ENCODE results near the gene ISYNA1. TPM values are rescaled to one million over a fixed set of nuclear protein-coding genes. Genes with fewer than 3 reads are reported as not detected.

Gene ISYNA1
- total RNA-seq, 1 donor from 2014 or later, result 178 TPM

DNA sequence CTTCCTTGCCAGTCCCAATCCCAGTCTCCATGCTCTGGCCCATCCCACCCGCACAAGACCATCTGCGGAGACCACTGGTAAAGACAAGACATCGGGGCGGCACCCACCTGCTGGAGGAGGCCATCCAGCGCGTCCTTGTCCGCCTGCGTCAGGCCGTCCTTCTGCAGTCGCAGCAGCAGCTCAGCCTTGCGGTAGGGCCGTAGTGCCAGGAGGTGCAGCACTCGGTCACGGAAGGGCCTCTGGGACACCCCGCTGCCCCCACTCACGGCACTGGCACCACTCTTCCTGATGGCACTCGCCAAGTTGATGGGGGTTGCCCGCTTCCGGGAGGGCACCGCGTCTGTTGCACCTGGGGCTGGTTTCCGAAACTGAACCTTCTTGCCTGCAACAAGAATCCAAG, 23.5 kb upstream of the ISYNA1 start:
- H3K4me1 Mint-ChIP-seq (ENCODE audit: unreplicated experiment), result peaks cover 52% of the 10 kb centered on the region
- H3K36me3 Mint-ChIP-seq (ENCODE audit: unreplicated experiment), result peaks cover 7% of the 10 kb centered on the region
- no peak overlapping the region for H3K4me3 Mint-ChIP-seq (ENCODE audit: unreplicated experiment)
- H3K27me3 Mint-ChIP-seq (ENCODE audit: unreplicated experiment), result no peaks in the 10 kb centered on the region
- peak overlapping the region; percentile 23 for H3K27ac Mint-ChIP-seq (ENCODE audit: unreplicated experiment)
- DNase-seq (ENCODE audit: extremely low spot score, unreplicated experiment), result no peak
- H3K9me3 Mint-ChIP-seq (ENCODE audit: unreplicated experiment), result no peaks in the 10 kb centered on the region
- TF ChIP-seq, protein P1, sequence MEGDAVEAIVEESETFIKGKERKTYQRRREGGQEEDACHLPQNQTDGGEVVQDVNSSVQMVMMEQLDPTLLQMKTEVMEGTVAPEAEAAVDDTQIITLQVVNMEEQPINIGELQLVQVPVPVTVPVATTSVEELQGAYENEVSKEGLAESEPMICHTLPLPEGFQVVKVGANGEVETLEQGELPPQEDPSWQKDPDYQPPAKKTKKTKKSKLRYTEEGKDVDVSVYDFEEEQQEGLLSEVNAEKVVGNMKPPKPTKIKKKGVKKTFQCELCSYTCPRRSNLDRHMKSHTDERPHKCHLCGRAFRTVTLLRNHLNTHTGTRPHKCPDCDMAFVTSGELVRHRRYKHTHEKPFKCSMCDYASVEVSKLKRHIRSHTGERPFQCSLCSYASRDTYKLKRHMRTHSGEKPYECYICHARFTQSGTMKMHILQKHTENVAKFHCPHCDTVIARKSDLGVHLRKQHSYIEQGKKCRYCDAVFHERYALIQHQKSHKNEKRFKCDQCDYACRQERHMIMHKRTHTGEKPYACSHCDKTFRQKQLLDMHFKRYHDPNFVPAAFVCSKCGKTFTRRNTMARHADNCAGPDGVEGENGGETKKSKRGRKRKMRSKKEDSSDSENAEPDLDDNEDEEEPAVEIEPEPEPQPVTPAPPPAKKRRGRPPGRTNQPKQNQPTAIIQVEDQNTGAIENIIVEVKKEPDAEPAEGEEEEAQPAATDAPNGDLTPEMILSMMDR (IDR thresholded peaks at IDR 0.05), result no peak

DNA sequence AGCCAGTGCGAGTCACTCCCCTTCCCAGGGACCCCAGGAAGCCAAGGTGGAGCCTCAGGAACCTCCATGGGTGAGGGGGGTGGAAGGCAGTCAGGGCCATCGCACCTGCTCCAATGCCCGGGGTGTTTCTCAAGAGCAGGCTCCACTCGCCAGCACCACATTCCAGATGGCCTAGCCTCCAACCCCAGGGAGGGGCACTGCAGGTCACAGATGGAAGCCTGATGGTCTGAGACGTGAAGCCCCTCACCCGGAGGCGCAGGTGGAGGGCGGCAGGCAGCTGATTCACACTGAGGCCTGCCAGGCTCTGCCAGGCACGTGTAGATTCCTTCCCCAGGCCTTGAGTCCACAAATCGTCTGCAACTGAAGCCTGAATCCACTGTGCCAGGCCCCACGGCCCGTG, 23.0 kb upstream of the ISYNA1 start:
- no peak for DNase-seq (ENCODE audit: extremely low spot score, unreplicated experiment)
- Mint-ChIP-seq H3K36me3 (ENCODE audit: unreplicated experiment) (peaks cover 13% of the 10 kb centered on the region), H3K4me3 (ENCODE audit: unreplicated experiment) (no peak overlapping the region), H3K4me1 (ENCODE audit: unreplicated experiment) (peaks cover 55% of the 10 kb centered on the region), H3K27me3 (ENCODE audit: unreplicated experiment) (no peaks in the 10 kb centered on the region), H3K9me3 (ENCODE audit: unreplicated experiment) (no peaks in the 10 kb centered on the region), H3K27ac (ENCODE audit: unreplicated experiment) (peak overlapping the region; percentile 91)
- TF ChIP-seq, protein P1 (IDR thresholded peaks at IDR 0.05), result no peak

DNA sequence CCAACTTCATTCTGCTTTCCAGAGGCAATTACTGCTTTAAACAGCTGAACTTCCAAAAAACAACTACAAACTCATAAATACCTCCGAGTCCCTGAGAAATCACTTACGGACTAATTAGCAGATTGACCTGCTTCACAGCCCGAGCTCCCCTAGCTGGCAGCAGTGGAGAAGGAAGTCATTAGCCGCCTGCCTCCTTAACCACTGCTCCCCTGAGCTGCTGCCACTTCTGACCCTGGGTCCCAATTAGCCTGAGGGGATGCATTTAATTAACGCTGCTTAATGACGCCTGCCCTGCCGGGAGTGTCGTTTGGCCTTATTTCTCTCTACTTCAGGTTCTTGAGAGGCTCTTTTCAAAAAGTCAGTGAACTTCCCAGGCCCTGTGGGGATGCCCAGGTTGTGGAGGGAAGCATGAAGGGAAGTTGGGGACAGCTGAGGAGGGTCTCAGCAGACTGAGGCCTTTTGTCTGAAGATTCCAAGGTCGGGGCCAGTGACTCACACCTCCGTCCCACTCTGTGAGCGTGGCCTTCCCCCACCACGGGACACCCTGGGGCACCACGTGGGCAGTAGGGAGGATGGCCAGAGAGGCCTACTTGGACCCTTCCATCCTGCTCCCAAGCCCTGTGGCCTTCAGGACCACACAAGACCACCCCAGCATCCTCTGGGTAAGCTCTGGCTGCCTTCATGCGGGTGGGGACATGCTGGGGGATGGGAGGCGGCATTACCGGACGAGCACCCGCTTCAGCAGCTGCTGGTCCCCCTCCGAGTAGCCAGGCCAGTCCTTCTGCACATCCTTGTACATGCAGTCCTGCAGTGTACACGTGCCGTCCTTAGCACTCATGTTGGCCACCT, 19.8 kb upstream of the ISYNA1 start:
- Mint-ChIP-seq H3K36me3 (ENCODE audit: unreplicated experiment) (peaks cover 15% of the 10 kb centered on the region), H3K27me3 (ENCODE audit: unreplicated experiment) (no peaks in the 10 kb centered on the region), H3K27ac (ENCODE audit: unreplicated experiment) (no peak overlapping the region), H3K9me3 (ENCODE audit: unreplicated experiment) (no peaks in the 10 kb centered on the region), H3K4me1 (ENCODE audit: unreplicated experiment) (peaks cover 44% of the 10 kb centered on the region), H3K4me3 (ENCODE audit: unreplicated experiment) (no peak overlapping the region)
- TF ChIP-seq, protein P1 (IDR thresholded peaks at IDR 0.05), result no peak
- DNase-seq (ENCODE audit: extremely low spot score, unreplicated experiment), result no peak

- Mint-ChIP-seq H3K4me3 (ENCODE audit: unreplicated experiment) (no peak overlapping the region), H3K36me3 (ENCODE audit: unreplicated experiment) (peaks cover 15% of the 10 kb centered on the region), H3K4me1 (ENCODE audit: unreplicated experiment) (peaks cover 42% of the 10 kb centered on the region), H3K27me3 (ENCODE audit: unreplicated experiment) (no peaks in the 10 kb centered on the region), H3K9me3 (ENCODE audit: unreplicated experiment) (no peaks in the 10 kb centered on the region), H3K27ac (ENCODE audit: unreplicated experiment) (no peak overlapping the region)
- DNase-seq (ENCODE audit: extremely low spot score, unreplicated experiment), result no peak
- TF ChIP-seq, protein P1 (IDR thresholded peaks at IDR 0.05), result no peak
These were observed 19.0 kb upstream of the ISYNA1 start for GRCh38 chr19:18456974-18457373.

DNA sequence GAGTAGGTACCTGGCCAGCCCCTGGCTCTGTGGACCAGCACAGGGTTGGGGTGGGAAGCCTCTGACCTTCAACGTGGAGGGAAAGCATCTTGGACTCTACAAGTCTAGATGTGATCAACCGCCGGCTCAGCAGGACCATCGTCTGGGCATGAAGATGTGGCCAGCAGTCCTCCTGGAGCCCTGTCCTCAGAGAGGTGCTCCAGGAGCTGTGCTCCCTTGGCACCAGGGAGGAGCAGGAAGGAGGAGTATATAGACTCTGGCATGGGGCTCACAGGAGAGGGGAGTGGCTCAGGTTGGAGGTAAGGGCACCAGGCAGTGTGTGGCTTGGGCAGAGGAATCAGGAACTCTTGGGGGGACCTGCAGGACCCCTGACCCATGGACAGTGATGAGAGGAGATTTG, 18.3 kb upstream of the ISYNA1 start:
- DNase-seq (ENCODE audit: extremely low spot score, unreplicated experiment), result no peak
- peak overlapping the region; percentile 67 for H3K27ac Mint-ChIP-seq (ENCODE audit: unreplicated experiment)
- TF ChIP-seq, protein P1 (IDR thresholded peaks at IDR 0.05), result no peak
- H3K4me1 Mint-ChIP-seq (ENCODE audit: unreplicated experiment), result peaks cover 38% of the 10 kb centered on the region
- H3K36me3 Mint-ChIP-seq (ENCODE audit: unreplicated experiment), result peaks cover 11% of the 10 kb centered on the region
- no peaks in the 10 kb centered on the region for H3K27me3 Mint-ChIP-seq (ENCODE audit: unreplicated experiment)
- H3K9me3 Mint-ChIP-seq (ENCODE audit: unreplicated experiment), result no peaks in the 10 kb centered on the region
- no peak overlapping the region for H3K4me3 Mint-ChIP-seq (ENCODE audit: unreplicated experiment)

Data from osteocyte (in vitro differentiated cells).